HG02642 (cell line): ENCODE data around the gene AHRR.
A peak's percentile ranks its signal among the peaks of the same experiment; 100 is the strongest.
"Not testable (repeated sequence)": the region's sequence is repeated elsewhere in the genome, so short reads cannot be mapped to it uniquely, and the experiment has no call there.

Experiments
- ATAC-seq: cut with Tn5 transposase; IDR thresholded peaks from one replicate; pipeline ENCODE4 v1.9.1; 2021; ENCODE audit warnings: mild to moderate bottlenecking; ENCODE audit not compliant: unreplicated experiment, poor library complexity

Gene AHRR

DNA sequence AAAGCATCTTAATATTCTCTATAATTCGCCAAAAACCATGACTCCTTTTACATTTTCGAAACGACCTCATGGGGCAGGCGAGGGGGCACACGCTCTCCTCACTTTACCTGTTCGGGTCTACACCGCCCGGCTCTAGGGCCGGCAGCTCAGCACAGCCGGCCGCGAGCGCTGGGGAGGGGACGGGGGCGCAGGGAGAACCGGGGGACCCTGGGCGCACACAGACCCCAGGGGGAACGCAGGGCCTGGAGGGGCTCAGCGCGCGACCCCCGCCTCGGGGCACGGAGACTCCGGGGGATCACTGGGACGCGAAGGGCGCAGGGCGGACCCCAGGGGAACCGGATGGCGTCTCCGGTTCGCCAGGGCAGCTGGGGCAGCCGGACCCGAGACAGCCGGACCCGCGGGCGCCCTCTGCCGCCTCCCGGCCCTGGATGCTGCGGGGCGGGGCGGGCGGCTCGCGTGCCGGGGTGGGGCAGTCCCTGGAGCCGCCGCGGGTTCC, at the start of gene AHRR:
AHRR (plus strand) TSS at position 485 of the 496 bp plus-strand sequence. CDS start 22,189 bp downstream, outside the sequence.
- peak; percentile 55 for ATAC-seq

DNA sequence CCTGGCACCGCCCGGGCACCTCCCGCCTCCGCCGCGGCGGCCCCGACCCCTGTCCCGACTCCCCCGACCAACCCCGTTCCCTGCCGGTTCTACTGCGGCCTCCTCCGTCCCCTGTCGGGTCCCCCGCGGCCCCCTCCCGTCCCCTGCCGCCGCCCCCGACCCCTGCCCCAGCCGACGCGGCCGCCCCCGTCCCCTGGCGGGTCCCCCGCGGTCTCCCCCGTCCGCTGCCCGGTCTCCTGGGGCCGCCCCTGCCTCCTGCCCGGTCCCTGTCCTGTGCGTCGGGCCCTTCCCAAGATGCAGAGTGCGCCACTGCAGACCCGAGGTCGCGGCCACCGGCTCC, 49.7 kb upstream of the AHRR start:
- peak; percentile 1 for ATAC-seq

DNA sequence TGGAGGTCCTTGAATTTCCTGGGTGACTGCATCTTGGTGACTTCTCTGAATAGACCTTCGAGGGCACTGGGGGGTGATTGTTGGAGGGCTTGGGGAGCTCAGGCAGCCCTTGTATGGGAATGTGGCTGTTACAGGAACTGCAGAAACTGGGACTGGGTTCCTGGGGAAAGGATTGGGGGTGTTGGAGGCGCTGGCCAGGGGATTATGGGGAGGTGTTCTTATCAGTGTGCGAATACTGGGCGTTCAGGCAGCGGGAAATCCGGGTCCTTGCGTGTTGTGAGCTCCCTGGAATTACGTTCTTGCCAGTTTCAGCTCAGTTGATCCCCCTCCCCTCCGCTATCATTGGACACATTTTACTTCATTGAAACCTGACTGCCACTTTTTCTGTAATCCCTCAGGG, 48.4 kb upstream of the AHRR start:
- ATAC-seq: not testable (repeated sequence)

DNA sequence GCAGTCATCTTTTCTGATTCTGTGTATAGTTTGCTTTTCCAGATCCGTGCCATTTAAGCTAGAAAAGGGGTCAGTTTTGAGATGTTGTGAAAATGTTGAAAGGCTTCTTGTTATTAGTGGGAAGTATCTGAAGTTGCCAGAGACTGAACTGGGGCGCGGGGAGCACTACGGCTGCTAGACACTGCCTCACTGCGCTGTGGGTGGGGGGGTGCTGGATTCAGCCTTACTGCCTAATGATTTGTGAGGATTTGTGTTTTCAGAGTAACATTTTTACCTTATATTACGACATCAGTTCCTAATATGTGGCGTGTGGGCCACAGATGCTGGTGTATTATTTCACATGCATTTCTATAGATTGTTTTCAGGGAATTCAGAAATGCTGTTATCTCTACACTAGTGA, 48.0 kb upstream of the AHRR start:
- not testable (repeated sequence) for ATAC-seq

DNA sequence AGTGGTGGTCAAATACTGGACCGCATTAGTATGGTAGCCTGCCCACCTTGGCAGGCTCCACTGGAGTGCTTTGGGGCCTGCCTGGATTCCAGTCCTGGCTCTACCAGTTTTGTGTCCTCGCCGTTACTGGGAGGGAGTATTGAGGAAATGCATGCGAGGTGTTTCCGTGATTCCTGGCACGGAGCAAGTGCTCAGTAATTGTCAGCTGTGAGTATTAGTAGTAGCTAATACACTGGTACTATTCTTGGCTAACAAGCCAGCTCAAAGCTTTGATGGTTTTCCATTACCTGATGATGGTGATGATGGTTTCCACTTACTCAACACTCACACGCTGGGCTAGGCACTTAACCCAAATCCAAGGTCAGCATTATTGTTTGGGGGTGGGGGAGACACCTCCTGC, 47.2 kb upstream of the AHRR start:
- not testable (repeated sequence) for ATAC-seq

DNA sequence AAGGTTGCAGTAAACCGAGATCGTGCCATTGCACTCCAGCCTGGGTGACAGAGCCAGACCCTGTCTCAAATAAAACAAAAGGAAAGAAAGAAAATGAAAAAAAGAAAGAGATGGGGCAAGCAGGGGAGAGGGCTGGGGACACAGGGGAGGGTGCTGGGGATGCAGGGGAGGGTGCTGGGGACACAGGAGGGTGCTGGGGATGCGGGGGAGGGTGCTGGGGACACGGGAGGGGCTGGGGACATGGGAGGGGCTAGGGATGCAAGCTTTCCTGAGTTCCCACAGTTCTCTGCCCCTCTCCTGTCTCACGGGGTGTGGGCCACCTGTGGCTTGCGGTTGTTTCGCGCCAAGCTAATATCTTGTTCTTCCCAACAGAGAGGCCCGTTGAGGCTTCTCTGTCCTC, 42.9 kb upstream of the AHRR start:
- no peak for ATAC-seq

DNA sequence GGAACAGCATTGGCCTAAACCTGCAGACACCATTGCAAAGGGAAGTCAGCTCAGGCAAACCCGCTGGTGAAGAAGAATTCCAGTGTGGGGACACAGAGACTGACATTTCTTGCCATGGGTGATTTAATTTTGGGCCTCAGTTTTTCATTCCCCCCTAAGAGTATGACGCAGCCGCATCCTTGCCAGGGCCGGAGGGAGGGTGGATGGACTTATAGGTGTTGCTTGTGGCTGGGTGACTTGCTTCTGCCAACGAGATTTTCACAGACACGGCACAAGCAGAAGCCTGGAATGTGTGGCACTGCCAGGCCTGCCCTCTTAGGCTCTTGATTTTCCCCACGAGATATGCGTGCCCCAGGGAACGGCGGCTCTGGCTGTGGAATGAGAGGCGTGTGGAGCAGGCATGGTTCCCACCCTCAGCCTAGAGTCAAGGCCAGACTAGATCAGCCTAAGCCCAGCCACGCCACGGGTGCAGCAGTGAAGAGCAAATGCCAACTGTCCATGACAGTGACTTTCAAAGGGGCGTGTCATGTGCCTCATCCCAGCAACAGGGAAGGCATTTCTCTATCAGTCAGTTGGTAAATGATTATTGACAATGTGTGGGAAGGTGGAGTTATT, 42.4 kb upstream of the AHRR start:
- ATAC-seq: not testable (repeated sequence)

DNA sequence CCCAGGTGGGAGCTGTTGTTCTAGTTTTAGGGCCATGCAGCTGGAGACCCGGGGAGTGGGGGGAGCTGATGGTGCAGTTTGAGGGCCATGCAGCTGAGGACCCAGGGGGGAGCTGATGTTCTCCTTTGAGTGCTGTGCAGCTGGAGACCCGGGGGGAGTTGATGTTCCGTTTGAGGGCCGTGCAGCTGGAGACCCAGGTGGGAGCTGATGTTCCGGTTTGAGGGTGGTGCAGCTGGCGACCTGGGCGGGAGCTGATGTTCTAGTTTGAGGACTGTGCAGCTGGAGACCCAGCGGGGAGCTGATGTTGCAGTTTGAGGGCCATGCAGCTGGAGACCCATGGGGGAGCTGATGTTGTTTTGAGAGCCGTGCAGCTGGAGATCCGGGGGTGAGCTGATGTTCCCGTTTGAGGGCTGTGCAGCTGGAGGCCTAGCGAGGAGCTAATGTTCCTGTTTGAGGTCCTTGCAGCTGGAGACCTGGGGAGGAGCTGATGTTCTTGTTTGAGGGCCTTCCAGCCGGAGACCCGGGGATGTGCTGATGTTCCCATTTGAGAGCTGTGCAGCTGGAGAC, 35.4 kb upstream of the AHRR start:
- no peak for ATAC-seq

DNA sequence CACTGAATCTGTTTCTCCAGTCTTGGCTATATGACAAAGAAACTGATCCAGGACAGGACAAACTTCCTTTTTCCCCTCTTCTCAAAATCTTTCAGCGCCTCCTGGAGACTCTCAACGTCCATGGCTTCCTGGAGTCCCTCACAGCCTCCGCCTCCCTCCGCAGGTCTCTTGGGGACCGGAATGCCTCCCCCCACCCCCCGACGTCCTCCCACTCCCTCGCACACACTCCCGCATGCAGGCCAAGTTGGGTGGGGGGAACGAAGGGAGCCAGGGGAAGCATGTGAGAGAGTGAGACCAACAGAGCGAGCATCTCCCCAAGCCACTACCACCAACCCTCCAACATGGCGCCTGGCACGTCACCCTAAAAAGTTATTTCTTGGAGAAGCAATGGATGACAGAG, 31.3 kb upstream of the AHRR start:
- not testable (repeated sequence) for ATAC-seq

DNA sequence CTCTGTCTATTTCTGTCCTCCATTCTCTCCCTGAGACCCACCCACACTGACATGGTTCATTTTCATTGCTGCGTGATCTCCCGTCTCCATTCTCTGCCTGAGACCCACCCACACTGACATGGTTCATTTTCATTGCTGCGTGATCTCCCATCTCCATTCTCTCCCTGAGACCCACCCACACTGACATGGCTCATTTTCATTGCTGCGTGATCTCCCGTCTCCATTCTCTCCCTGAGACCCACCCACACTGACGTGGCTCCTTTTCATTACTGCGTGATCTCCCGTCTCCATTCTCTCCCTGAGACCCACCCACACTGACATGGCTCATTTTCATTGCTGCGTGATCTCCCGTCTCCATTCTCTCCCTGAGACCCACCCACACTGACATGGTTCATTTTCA, 30.2 kb upstream of the AHRR start:
- not testable (repeated sequence) for ATAC-seq

DNA sequence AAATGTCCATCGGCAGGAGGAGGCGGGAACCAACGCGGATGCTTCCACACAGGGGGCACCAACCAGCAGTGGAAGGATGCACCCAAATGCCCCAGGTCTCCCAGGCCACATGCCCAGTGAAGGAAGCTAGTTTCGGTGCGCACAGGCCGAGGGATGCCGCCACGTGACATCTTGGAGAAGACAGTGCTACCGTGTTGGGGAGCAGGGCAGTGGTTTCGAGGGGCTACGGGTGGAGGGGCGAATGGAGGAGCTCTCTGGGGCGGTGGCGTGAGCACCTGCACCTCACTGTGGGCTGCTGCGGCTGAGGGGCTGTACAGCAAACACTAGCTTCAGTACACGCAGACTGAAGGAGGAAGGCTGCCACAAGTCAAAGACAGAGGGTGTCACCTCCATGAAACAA, 26.7 kb upstream of the AHRR start:
- ATAC-seq: not testable (repeated sequence)

DNA sequence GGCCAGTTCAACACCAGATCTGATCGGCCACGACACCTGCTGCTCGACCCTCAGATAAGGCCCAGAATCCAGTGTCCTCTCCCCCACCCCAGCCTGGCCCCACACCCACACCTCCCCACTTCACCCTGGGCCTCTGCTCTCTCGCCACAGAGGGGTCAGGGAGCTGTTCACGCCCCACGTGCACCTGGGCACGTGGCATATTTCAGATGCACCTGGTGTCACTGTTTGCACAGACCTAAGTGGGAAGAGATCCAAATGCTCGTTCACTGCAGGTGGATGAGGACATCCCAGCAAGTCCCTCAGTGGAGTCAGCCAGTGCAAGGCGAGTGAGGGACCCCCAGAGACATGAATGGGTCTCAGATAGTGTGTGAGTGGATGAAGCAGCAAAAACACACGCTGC, 25.3 kb upstream of the AHRR start:
- not testable (repeated sequence) for ATAC-seq

DNA sequence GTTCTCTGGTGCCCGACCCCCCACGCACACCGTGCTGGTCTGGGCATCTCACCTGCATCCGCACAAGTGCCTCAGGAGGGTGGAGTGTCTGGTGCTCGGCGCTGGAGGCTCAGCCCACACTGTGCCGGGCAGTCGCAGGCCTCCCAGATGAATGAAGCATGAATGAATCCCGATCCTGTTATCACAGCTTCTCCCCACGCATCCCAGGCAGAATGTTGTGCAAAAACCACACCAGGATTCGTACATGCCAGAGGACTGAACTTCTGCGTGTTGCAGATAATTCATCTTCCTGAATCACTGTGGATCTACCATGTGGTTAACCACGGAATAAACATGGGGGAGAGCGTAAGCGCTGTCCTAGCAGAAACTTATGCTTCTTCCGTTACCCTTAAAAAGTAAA, 24.6 kb upstream of the AHRR start:
- ATAC-seq: not testable (repeated sequence)

DNA sequence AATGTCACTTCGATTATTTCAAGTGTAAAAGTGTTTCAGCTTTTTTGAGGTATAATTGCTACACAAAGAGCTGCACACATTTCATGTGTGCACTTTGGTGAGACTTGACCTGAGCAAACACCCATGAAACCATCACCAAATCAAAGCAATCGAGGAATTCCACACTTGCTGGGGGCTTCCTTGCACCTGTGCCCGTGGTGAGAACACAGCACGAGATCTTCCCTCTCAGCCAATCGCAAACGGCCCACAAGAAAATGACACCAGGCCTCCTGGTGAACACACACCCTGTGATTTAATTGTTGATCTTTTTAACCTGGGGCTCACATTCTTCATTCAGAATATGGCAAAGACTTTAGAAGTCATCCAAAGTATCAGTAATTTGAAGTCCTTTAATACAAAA, 24.1 kb upstream of the AHRR start:
- not testable (repeated sequence) for ATAC-seq

DNA sequence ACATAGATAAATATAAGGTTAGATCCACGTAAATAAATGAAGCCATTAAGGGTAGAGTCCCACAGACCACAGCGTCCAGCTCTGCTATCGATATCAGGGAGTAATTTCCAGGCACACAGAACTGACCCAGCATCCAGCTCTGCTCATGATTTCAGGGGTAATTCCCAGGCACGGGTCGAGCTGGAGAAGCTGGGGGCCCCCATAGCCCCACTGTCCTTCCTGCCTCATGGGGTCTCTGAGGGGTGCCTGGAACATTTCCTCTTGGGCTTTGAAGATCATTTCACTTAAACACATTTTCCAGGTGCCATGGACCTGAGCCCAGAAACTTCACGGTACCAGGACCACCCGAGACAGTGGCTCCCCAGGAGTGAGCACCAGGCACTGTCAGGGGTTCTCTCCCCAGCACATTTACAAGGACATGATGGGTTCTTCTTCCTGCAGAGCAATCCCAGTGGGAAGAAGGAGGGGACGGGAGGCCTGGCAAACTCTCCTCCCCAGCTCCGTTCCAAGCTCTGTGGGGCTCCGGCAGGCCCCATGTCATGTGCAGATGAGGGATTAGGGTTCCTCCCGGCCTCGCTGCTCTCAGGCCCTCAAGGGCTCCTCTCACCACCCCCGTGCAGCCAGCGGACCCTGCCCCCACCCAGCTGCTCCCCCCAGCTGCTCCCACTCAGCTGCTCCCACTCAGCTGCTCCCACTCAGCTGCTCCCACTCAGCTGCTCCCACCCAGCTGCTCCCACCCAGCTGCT, 23.4 kb upstream of the AHRR start:
- not testable (repeated sequence) for ATAC-seq

DNA sequence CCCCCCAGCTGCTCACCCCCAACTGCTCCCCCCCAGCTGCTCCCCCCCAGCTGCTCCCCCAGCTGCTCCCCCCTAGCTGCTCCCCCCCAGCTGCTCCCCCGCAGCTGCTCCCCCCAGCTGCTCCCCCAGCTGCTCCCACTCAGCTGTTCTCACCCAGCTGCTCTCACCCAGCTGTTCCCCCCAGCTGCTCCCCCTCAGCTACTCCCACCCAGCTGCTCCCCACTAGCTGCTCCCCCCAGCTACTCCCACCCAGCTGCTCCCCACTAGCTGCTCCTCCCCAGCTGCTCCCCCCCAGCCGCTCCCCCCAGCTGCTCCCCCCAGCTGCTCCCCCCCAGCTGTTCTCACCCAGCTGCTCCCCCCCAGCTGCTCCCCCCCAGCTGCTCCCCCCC, 22.8 kb upstream of the AHRR start:
- ATAC-seq: no peak

DNA sequence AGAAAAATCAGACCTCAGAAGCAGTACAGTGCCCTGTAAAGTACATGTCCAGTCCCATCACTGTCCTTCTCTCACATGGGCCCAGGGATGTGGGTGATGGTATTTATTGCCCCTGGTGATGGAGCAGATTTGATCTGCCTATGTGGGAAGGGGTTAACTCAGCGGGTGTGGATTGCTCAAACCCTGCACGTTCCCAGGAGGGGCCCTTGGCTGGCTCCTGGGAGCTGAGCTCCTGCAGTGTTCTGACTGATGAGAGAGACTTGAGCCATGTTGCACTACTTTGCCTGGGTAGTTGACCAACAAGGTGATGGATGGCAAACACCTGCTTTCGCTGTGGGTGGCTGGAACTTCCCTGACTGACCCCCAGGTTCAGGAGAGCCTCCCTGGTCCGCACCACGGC, 21.6 kb upstream of the AHRR start:
- ATAC-seq: not testable (repeated sequence)

DNA sequence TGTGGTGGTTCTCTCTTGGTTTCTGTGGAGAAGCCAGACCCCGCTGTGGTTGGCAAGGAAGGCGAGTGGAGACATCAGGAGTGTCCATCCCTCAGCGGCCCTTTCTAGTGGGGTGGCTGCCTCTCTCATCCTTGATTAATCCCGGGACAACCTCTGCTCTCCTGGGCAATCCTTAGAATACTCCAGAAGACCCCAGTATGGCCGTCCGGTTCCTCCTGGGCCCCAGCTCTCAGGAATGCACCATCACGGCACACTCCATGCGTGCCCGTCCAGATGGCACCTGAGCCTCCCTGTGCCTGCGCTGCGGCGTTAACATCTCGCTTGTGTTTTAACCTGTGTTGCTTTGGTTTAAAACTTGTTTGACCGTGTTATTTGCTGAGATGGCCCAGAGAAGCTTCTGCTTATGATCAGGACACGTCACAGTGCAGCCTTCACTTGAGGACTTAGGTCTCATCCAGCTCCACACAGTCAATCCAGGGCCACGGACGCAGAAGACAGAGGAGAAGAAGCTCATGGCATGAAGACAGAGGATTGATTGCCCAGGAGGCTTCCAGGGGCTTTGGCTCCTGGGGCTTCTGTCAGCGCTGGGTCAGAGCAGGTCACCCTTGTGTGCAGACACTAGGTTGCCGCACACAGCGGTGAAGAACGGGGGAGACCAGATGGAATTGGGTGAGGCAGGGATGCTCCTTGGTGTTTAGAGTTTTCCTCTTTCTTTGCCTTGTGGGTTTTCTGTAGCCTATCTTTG, 20.7 kb upstream of the AHRR start:
- ATAC-seq: not testable (repeated sequence)

DNA sequence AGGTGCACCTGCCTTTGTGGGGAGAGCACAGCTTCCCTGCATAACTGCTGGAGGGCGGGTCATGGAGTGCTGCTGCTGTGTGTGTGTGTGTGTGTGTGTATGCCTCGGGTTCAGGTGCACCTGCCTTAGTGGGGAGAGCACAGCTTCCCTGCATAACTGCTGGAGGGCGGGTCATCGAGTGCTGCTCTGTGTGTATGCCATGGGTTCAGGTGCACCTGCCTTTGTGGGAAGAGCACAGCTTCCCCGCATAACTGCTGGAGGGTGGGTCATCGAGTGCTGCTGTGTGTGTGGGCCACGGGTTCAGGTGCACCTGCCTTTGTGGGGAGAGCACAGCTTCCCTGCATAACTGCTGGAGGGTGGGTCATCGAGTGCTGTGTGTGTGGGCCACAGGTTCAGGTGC, 19.1 kb upstream of the AHRR start:
- not testable (repeated sequence) for ATAC-seq

DNA sequence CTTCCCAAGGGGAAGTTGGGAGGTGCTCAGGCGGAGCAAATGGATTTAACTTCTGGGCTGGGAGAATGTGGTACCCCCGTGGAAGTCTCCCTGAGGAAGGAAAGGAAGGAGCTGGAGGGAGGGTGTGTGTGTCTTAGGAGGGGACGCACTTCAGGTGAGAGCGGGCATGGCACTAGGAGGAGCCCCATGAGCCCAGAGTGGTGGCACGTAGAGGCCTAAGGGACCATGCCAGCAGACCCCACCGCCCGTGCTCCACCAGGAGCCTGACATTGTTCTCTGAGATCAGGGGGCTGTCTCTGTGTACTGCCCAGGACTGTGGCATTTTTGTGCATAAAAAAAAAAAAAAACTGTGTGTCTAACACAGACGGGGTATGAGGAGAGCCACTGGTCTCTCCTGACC, 18.5 kb upstream of the AHRR start:
- ATAC-seq: no peak

DNA sequence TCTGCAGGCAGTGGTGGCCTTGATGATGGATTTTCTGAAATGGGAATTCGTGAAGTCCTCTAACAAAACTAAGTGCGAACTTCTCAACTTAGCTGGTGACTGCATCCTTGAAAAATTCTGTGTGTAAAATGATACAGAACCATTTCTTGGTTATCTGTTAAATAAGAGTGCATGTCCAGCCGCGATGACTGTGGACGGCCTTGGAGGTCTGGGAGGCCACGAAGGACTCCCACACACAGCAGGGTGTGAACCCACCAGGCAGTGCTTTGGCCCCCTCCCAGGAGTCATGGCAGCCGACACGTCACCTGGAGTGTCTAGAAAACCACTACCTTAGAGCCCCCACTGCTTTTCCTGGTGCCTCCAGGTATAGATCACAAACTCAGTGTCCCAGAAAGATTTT, 17.8 kb upstream of the AHRR start:
- ATAC-seq: not testable (repeated sequence)
